HG03571 (cell line): ENCODE data around the gene WDR4.
"Not testable (repeated sequence)": the region's sequence is repeated elsewhere in the genome, so short reads cannot be mapped to it uniquely, and the experiment has no call there.

ENCODE experiments used
- ATAC-seq: cut with Tn5 transposase; IDR thresholded peaks from one replicate; pipeline ENCODE4 v1.9.1; 2021; ENCODE audit not compliant: unreplicated experiment

The WDR4 gene

GRCh38 chr21:42878678-42878992, 704 bp downstream of the WDR4 start:
- ATAC-seq = peak; percentile 30

GRCh38 chr21:42875811-42876210, 3.5 kb downstream of the WDR4 start:
- not testable (repeated sequence) for ATAC-seq

- no peak for ATAC-seq
Observed at GRCh38 chr21:42873096-42873495, 6.2 kb downstream of the WDR4 start.

- no peak for ATAC-seq
Observed at GRCh38 chr21:42868196-42868595, 11.1 kb downstream of the WDR4 start.

- no peak for ATAC-seq
Observed at GRCh38 chr21:42865776-42866160, 13.6 kb downstream of the WDR4 start.

GRCh38 chr21:42864815-42865775, 14.2 kb downstream of the WDR4 start:
- no peak for ATAC-seq

GRCh38 chr21:42864286-42864685, 15.1 kb downstream of the WDR4 start:
- ATAC-seq = no peak

- no peak for ATAC-seq
Observed at GRCh38 chr21:42863504-42863870, 15.9 kb downstream of the WDR4 start.

- no peak for ATAC-seq
Observed at GRCh38 chr21:42862774-42863503, 16.4 kb downstream of the WDR4 start.

- no peak for ATAC-seq
Observed at GRCh38 chr21:42861848-42862400, 17.4 kb downstream of the WDR4 start.

GRCh38 chr21:42861311-42861847, 18.0 kb downstream of the WDR4 start:
- ATAC-seq = no peak

- no peak for ATAC-seq
Observed at GRCh38 chr21:42860345-42860744, 19.0 kb downstream of the WDR4 start.

GRCh38 chr21:42859891-42860230, 19.5 kb downstream of the WDR4 start:
- no peak for ATAC-seq

- ATAC-seq = no peak
Observed at GRCh38 chr21:42858957-42859890, 20.1 kb downstream of the WDR4 start.

GRCh38 chr21:42858185-42858847, 21.0 kb downstream of the WDR4 start:
- ATAC-seq = no peak

GRCh38 chr21:42857216-42857615, 22.1 kb downstream of the WDR4 start:
- no peak for ATAC-seq

GRCh38 chr21:42855937-42856335, 23.4 kb downstream of the WDR4 start:
- ATAC-seq = no peak

GRCh38 chr21:42855171-42855936, 24.0 kb downstream of the WDR4 start:
- ATAC-seq = no peak

- ATAC-seq = no peak
Observed at GRCh38 chr21:42854246-42855010, 24.9 kb downstream of the WDR4 start.
